Neutrophil (primary cell): ENCODE data around the gene PDE6B.

ENCODE experiments used
- H3K27ac ChIP-seq: fragments of 200-600 bp; sonication (generic); 2 replicates; pipeline ENCODE4 v1.5.1; 2016; ENCODE audit warnings: mild to moderate bottlenecking, moderate library complexity
- H3K27me3 ChIP-seq: fragments of 200-600 bp; sonication (generic); 2 replicates; pipeline ENCODE4 v1.6.0; 2016; ENCODE audit warnings: mild to moderate bottlenecking
- H3K36me3 ChIP-seq: fragments of 200-600 bp; sonication (generic); 2 replicates; pipeline ENCODE4 v1.5.1; 2017
- H3K4me1 ChIP-seq, 2 experiments: fragments of 200-600 bp in 1 of 2; sonication (generic) in 1 of 2; 1 replicate in 1 of 2; 2 replicates in 1 of 2; pipeline versions ENCODE4 v1.5.1 to v1.6.1; 2013 to 2016; ENCODE audit warnings: low read depth in 1 of 2, low read length in 1 of 2, mild to moderate bottlenecking in 1 of 2, moderate library complexity in 1 of 2; ENCODE audit not compliant: control insufficient read depth in 1 of 2, insufficient read depth in 1 of 2
- H3K4me3 ChIP-seq, 2 experiments: fragments of 200-600 bp in 1 of 2; sonication (generic) in 1 of 2; 1 replicate in 1 of 2; 2 replicates in 1 of 2; pipeline ENCODE4 v1.5.1; 2013 to 2016; ENCODE audit warnings: low read depth in 1 of 2, low read length in 1 of 2, mild to moderate bottlenecking in 1 of 2, moderate library complexity in 1 of 2
- H3K9me3 ChIP-seq: fragments of 200-600 bp; sonication (generic); 2 replicates; pipeline ENCODE4 v1.5.1; 2016
- TF ChIP-seq, protein P1 (sequence below): fragments of 200-600 bp; sonication (generic); IDR thresholded peaks from 2 replicates; pipeline ENCODE4 v1.5.1; 2016; ENCODE audit warnings: antibody characterized with exemption

The PDE6B gene

DNA sequence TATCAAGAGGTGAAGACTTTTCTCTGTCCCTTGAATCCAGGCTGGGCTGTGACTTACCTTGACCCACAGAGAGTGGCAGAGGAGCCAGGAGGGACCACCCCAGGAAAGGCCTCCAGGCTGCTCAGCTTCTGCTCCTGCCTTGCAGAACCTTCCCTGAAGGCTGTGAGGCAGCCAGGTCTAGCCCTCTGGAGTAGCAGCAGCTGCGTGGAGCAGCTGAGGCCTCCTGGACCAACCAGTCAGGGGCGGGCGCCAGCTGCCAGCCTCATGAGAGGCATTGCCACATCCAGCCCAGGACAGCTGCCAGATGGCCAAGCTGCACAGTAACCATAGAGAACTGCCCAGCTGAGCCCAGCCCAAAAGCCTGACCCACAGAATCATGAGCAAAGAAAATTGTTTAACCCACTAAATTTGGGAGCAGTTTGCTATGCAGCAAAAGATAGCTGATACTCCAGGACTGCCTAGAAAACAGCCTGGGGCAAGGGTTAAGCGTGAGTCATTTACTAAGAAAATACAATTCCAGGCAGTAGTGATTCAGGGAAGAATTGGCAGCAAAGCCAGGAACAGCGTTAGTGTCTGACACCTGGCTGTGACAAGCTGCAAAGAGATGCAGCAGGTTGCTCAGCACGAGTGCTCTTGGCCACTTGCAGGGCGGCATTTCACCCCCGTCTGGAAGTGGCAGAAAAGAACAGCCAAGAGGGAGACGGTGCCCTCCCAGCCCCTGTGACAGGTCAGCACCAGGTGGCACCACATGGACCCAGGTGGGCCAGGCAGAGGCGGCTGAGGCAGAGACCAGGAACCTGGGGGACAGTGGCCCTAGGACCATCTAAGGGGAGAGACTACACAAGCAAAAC lies 14.7 kb upstream of the PDE6B start:
- Histone ChIP-seq H3K27me3 (peaks cover 5% of the 10 kb centered on the region), H3K4me3 (no peak overlapping the region), H3K4me1 (no peaks in the 10 kb centered on the region), H3K36me3 (no peaks in the 10 kb centered on the region), H3K27ac (no peak overlapping the region), H3K9me3 (no peaks in the 10 kb centered on the region)
- TF ChIP-seq, protein P1, sequence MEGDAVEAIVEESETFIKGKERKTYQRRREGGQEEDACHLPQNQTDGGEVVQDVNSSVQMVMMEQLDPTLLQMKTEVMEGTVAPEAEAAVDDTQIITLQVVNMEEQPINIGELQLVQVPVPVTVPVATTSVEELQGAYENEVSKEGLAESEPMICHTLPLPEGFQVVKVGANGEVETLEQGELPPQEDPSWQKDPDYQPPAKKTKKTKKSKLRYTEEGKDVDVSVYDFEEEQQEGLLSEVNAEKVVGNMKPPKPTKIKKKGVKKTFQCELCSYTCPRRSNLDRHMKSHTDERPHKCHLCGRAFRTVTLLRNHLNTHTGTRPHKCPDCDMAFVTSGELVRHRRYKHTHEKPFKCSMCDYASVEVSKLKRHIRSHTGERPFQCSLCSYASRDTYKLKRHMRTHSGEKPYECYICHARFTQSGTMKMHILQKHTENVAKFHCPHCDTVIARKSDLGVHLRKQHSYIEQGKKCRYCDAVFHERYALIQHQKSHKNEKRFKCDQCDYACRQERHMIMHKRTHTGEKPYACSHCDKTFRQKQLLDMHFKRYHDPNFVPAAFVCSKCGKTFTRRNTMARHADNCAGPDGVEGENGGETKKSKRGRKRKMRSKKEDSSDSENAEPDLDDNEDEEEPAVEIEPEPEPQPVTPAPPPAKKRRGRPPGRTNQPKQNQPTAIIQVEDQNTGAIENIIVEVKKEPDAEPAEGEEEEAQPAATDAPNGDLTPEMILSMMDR, result no peak

DNA sequence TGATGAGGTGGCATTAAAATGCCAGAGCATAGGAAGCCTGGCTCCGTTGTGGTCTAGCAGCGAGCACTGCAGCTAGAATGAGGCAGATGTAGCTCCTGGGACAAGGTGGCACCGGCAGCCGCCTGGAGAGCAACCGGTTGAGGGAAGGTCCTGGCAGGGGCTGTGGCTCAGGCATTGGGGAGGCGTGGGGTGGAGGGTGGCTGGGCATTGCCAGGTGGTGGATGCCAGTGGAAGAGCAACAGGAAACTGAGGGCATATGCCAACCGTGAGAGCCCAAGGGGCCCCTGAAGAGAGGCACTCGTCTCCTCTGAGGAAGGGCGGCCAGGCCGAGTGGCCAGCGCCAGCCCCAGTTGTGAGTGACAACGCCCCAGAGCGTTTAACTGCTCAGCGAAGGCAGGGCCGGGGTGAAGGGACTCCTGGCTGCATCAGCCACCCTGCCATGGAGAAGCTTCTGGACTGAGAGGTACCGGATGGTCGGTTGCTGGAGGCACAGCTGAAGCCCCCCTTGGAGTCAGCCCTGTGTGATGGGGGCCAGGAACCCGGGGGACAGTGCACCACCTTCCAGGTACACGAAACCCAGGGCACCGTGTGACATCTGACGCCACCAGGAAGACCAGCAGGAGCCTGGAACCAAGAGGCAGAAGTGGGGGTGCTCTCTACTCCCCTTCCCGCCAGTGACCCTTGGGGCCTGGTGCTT lies 13.2 kb upstream of the PDE6B start:
- no peaks in the 10 kb centered on the region for H3K9me3 ChIP-seq
- no peaks in the 10 kb centered on the region for H3K36me3 ChIP-seq
- TF ChIP-seq, protein P1, result no peak
- peaks cover 5% of the 10 kb centered on the region for H3K27me3 ChIP-seq
- H3K4me3 ChIP-seq, result no peak overlapping the region
- H3K4me1 ChIP-seq, result no peaks in the 10 kb centered on the region
- no peak overlapping the region for H3K27ac ChIP-seq

DNA sequence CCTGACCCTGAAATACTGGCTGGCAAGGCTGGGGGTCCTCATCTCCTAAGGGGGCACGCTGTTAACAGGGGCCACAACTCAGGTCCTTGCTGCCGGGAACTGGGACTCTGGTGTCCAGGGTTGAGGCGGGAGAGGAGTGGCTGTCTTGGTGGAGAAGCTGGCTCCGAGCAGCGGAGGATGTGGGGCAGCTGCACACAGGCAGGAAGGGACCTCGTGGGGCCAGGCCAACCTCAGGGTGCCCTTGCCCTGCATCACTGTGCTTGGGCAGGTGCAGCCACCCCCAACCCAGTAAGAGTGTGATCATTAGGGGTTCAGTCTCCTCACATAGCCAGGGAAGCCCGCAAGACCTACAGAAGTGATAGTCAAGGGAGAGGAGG lies 12.6 kb upstream of the PDE6B start:
- Histone ChIP-seq H3K27ac (no peak overlapping the region), H3K4me3 (no peak overlapping the region), H3K9me3 (no peaks in the 10 kb centered on the region), H3K4me1 (no peaks in the 10 kb centered on the region), H3K36me3 (no peaks in the 10 kb centered on the region), H3K27me3 (peaks cover 5% of the 10 kb centered on the region)
- TF ChIP-seq, protein P1, result no peak

DNA sequence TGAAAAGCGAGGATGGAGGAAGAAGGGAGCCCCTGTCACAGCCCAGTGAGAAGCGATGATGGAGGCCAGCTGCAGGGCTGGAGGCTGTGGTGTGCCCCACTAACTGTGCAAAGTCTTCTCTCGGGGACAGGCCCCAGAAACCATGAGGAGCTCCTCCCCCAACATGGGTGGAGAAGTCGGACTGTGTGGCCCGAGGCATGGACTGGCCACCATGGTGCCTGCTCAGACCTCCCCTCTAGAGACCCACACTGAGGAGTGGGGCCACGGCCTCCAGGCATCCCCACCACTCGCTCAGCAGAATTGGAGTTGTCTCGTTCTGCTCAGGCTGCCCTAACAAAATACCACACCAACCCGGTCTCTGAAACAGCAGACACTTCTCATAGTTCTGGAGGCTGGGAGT lies 12.2 kb upstream of the PDE6B start:
- Histone ChIP-seq H3K27ac (no peak overlapping the region), H3K27me3 (peaks cover 5% of the 10 kb centered on the region), H3K9me3 (no peaks in the 10 kb centered on the region), H3K4me1 (no peaks in the 10 kb centered on the region), H3K4me3 (no peak overlapping the region), H3K36me3 (no peaks in the 10 kb centered on the region)
- TF ChIP-seq, protein P1, result no peak

DNA sequence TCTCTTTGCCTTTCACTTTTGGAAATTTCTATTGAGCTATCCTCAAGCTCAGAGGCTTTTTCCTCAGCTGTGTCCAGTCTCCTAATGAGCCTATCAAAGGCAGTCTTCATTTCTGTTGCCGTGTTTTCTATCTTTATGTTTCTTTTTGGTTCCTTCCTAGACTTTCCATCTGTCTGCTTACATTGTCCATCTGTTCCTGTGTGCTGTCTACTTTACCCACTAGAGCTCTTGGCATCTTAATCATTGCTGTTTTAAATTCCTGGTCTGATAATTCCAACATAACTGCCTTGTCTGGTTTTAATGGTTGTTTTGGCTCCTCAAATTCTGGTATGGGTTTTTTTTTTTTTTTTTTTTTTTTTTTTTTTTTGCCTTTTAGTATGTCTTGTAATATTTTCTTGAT lies 9.3 kb upstream of the PDE6B start:
- Histone ChIP-seq H3K27ac (no peak overlapping the region), H3K4me3 (no peak overlapping the region), H3K4me1 (no peaks in the 10 kb centered on the region), H3K27me3 (peaks cover 1% of the 10 kb centered on the region), H3K36me3 (no peaks in the 10 kb centered on the region), H3K9me3 (no peaks in the 10 kb centered on the region)
- TF ChIP-seq, protein P1, result no peak
